Loucy (cell line): ENCODE data around the gene EVC.

Source experiments
- H2AFZ ChIP-seq: fragments of 200-600 bp; sonication (generic); 2 replicates; pipeline ENCODE4 v1.6.0; 2016; ENCODE audit warnings: antibody characterized with exemption, mild to moderate bottlenecking, low read length, moderate library complexity
- H3F3A ChIP-seq: fragments of 200-600 bp; 2 replicates; pipeline ENCODE4 v1.6.0; 2016; ENCODE audit warnings: antibody characterized with exemption, low read depth, mild to moderate bottlenecking
- H3K27me3 ChIP-seq: fragments of 200-600 bp; sonication (generic); 2 replicates; pipeline ENCODE4 v1.6.1; 2014; ENCODE audit warnings: low read length, mild to moderate bottlenecking; ENCODE audit not compliant: insufficient read depth, poor library complexity, severe bottlenecking
- H3K36me3 ChIP-seq: fragments of 200-600 bp; sonication (generic); 2 replicates; pipeline ENCODE4 v1.6.1; 2016; ENCODE audit warnings: low read length; ENCODE audit not compliant: insufficient read depth
- H3K4me1 ChIP-seq: fragments of 200-600 bp; sonication (generic); 2 replicates; pipeline ENCODE4 v1.5.1; 2014; ENCODE audit warnings: low read length, mild to moderate bottlenecking; ENCODE audit not compliant: insufficient read depth, poor library complexity, severe bottlenecking
- H3K4me2 ChIP-seq: fragments of 200-600 bp; sonication (generic); 2 replicates; pipeline ENCODE4 v1.6.0; 2014; ENCODE audit warnings: antibody characterized with exemption, low read length, low read depth, mild to moderate bottlenecking; ENCODE audit not compliant: poor library complexity, severe bottlenecking
- H3K4me3 ChIP-seq: fragments of 200-600 bp; sonication (generic); 2 replicates; pipeline ENCODE4 v1.5.1; 2014; ENCODE audit warnings: low read length, mild to moderate bottlenecking, mixed read lengths; ENCODE audit not compliant: poor library complexity, severe bottlenecking
- H3K79me2 ChIP-seq: fragments of 200-600 bp; sonication (generic); 2 replicates; pipeline ENCODE4 v1.6.1; 2014; ENCODE audit warnings: low read length; ENCODE audit not compliant: insufficient read depth
- H3K9ac ChIP-seq: fragments of 200-600 bp; sonication (generic); 2 replicates; pipeline ENCODE4 v1.6.0; 2014; ENCODE audit warnings: mild to moderate bottlenecking, low read depth, low read length, moderate library complexity; ENCODE audit not compliant: poor library complexity, severe bottlenecking
- H3K9me2 ChIP-seq: fragments of 200-600 bp; sonication (generic); replicated peaks from 2 replicates; pipeline ENCODE4 v1.6.1; 2016; ENCODE audit warnings: low read depth, low read length, mixed read lengths
- H3K9me3 ChIP-seq: fragments of 200-600 bp; sonication (generic); 2 replicates; pipeline ENCODE4 v1.6.1; 2014; ENCODE audit warnings: mild to moderate bottlenecking, antibody characterized with exemption, low read length, low read depth; ENCODE audit not compliant: insufficient read depth
- H4K20me1 ChIP-seq: fragments of 200-600 bp; sonication (generic); 2 replicates; pipeline ENCODE4 v1.6.0; 2014; ENCODE audit warnings: antibody characterized with exemption, low read length, mild to moderate bottlenecking; ENCODE audit not compliant: insufficient read depth, poor library complexity, severe bottlenecking
- CTCF ChIP-seq: fragments of 200-600 bp; sonication (generic); conservative IDR thresholded peaks from 2 replicates; pipeline ENCODE4 v1.5.1; 2014; ENCODE audit warnings: mild to moderate bottlenecking, antibody characterized with exemption, low read length
- EZH2phosphoT487 ChIP-seq: fragments of 200-600 bp; IDR thresholded peaks from 2 replicates; pipeline ENCODE4 v1.6.1; 2018; ENCODE audit warnings: antibody characterized with exemption, mild to moderate bottlenecking, moderate library complexity, borderline replicate concordance

EVC gene

GRCh38 chr4:5857199-5857598 lies 146.2 kb downstream of the EVC start:
- Histone ChIP-seq H3K36me3 (no peaks in the 10 kb centered on the region), H3K4me2 (no peak overlapping the region), H3F3A (no peaks in the 10 kb centered on the region)

GRCh38 chr4:5858020-5858769 lies 147.2 kb downstream of the EVC start:
- Histone ChIP-seq H3K79me2 (no peaks in the 10 kb centered on the region), H3K36me3 (no peaks in the 10 kb centered on the region)

More at GRCh38 chr4:5857199-5857598, 146.2 kb downstream of the EVC start:
- Histone ChIP-seq H2AFZ (no peak overlapping the region), H3K4me3 (no peak overlapping the region), H4K20me1 (no peaks in the 10 kb centered on the region), H3K79me2 (no peaks in the 10 kb centered on the region), H3K4me1 (no peaks in the 10 kb centered on the region), H3K9me3 (no peaks in the 10 kb centered on the region), H3K9me2 (no peaks in the 10 kb centered on the region), H3K27me3 (no peaks in the 10 kb centered on the region), H3K9ac (no peak overlapping the region)
- TF ChIP-seq EZH2phosphoT487 = no peak
- TF ChIP-seq CTCF = no peak

DNA sequence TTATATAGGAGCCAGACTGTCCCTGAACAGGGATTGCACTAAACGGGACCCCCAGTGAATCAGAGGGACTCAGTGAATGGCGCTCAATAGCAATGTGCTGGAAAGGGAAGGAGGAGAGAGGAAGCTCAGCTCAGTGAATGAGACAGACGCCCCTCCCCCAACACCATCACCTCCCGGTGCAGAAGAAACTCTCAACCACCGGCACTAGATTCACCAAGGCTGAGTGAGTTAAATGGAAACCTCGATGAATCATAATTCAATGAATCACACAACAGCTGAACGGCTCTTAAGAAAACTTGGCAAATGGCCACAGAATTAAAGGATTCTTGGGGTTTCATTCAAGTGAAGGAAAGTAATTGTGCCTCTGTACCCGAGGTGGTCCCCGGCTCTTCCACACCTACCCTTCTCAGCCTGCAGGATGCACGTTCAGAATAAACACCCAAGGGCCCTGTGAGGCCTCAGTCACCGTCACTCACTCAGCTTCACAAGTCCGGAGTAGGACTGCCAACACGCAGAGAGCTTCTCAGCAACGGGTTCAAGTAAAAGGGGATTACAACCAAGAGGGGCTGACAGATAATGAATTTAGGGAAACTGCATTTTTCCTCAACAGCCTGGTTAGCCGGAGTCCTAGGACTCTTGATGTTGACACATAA lies 152.6 kb downstream of the EVC start:
- no peaks in the 10 kb centered on the region for H3K27me3 ChIP-seq
- H2AFZ ChIP-seq = no peak overlapping the region
- no peaks in the 10 kb centered on the region for H4K20me1 ChIP-seq
- H3K36me3 ChIP-seq = no peaks in the 10 kb centered on the region
- no peak overlapping the region for H3K4me3 ChIP-seq
- no peaks in the 10 kb centered on the region for H3K9me3 ChIP-seq
- peaks cover 42% of the 10 kb centered on the region for H3K4me1 ChIP-seq
- no peaks in the 10 kb centered on the region for H3K9me2 ChIP-seq
- TF ChIP-seq EZH2phosphoT487 (no peak), CTCF (no peak)
- no peaks in the 10 kb centered on the region for H3F3A ChIP-seq
- H3K79me2 ChIP-seq = no peaks in the 10 kb centered on the region
- peak overlapping the region; percentile 24 for H3K9ac ChIP-seq
- peak overlapping the region; percentile 54 for H3K4me2 ChIP-seq

More at GRCh38 chr4:5858020-5858769, 147.2 kb downstream of the EVC start:
- Histone ChIP-seq H3K4me2 (no peak overlapping the region), H3K9me3 (no peaks in the 10 kb centered on the region), H3K9me2 (no peaks in the 10 kb centered on the region), H2AFZ (no peak overlapping the region), H3K27me3 (no peaks in the 10 kb centered on the region), H4K20me1 (no peaks in the 10 kb centered on the region), H3K4me3 (no peak overlapping the region), H3K9ac (no peak overlapping the region), H3F3A (no peaks in the 10 kb centered on the region), H3K4me1 (peaks cover 4% of the 10 kb centered on the region)
- TF ChIP-seq CTCF (no peak), EZH2phosphoT487 (no peak)
